ENCODE results near the gene ZNF330.

Gene ZNF330

DNA sequence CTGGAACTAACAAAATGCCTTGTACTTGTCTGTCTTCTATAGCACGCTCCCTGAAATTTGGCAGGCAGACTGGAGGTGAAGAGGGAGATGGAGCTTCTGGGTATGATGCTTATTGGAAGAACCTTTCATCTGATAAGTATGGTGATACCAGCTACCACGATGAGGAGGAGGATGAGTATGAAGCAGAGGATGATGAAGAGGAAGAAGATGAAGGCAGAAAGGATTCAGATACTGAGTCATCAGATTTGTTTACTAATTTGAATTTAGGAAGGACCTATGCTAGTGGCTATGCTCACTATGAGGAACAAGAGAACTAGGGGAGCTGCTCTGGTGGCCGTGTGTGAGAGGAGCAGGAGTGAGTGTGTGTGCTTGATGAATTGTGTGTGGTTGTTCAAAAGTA lies 13.0 kb downstream of the ZNF330 start:
- no peak for DNase-seq (ENCODE audit: low read depth)

DNA sequence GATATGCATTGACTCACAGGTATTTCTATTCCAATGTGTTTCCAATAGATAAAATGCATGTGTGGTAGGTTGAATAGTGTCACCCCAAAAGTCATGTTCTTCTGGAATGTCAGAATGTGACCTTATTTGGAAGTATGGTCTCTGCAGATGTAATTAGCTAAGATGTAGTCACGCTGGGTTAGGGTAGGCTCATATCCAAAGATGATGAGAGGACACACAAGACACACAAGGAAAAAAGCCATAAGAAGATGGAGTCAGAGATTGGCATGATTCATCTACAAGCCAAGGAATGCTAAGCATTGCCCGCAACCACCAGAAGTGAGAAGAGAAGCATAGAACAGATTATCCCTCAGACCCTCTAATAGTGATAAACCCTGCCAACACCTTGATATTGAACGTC lies 17.5 kb downstream of the ZNF330 start:
- no peak for DNase-seq (ENCODE audit: low read depth)

DNA sequence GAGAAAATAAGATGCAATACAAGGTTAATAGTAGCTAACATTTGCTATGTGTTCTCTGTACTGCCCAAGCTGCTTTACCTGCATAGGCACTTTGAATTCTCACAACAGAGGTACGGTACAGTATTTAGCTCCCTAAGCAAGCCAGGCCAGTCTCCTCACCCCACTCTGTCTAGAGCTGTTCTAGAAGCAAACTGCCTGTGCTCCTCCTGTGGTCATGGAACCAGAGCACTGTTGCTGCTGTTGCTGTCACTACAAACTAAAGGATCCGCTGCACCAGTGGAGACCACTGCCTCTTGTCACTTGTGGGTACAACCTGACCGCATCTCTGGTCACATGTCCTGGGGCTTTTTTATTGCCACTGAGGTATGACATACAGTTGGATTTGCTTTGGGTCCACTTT lies 19.6 kb downstream of the ZNF330 start:
- DNase-seq (ENCODE audit: low read depth) = no peak

DNA sequence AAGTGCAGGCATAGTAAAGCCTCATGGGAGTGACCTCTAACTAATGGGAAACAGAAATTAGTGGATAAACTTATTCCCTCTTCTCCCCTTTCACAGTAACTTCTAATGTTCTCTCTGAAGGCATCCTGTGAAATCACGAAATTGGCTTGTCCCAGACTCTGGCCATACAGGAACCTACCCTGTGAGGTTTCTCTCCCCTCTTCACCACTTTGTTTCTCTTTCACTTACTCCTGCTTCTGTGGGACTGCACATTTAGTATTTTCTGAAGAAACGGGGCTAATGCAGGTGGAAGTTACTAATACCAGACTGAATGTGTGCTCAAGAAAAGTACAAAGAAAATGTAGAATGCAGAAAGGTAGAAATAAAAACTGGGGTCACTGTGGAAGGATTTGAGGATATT lies 20.0 kb downstream of the ZNF330 start:
- DNase-seq (ENCODE audit: low read depth) = no peak

DNA sequence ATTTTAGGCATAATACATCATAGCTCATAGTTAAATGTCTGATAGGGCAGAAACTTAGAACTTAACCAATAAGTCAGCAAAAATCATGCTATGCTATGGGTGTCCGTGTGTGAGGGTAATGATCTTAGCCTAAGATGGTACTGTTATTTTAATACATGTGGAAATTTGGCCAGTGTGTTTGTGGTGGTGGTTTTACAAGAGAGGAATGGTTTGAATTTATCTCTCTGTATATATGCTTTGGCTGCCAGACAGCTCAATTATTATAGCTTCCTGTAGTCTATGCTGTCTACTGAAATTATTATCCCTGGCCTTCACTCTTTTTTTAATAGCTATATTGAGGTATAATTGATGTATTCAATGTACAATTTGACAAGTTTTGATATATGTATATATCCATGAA lies 21.3 kb downstream of the ZNF330 start:
- DNase-seq (ENCODE audit: low read depth) = no peak

DNA sequence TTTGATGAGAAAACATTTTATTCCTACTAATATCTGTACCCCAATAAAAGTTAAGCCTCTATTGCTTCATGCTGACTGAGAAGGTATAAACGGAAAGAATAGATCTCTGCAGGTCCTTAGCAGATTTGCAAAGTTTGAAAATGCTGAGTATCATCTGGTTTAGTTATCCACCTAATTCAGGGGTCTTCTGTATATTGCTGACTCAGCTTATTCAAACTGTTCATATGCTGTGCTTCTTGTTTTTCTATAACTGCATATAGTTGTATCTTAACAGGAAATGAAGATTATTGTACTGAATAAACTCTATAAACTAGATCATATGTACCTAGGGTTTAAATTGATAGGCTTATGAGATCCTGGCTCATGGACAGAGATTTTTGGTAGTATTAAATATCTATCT lies 23.7 kb downstream of the ZNF330 start:
- DNase-seq (ENCODE audit: low read depth) = no peak

DNA sequence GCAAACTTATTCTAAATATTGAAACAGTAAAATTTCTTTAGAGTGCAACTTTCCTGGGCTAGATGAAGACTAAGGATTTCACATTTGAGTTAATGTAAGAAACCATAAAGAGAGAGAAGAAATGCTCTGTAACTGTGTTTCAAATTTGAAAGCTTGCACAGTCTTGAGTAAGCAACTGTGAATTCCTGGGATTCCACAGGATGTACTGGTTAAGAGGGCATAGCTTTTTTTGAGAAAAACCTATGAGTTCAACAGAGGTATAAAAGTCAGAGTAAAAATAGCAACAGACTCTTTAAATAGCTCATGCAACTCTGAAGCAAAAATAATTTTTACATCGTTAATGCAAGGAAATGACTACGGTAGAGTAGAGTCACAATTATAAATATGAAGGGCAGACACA lies 25.5 kb downstream of the ZNF330 start:
- DNase-seq (ENCODE audit: low read depth) = no peak

DNA sequence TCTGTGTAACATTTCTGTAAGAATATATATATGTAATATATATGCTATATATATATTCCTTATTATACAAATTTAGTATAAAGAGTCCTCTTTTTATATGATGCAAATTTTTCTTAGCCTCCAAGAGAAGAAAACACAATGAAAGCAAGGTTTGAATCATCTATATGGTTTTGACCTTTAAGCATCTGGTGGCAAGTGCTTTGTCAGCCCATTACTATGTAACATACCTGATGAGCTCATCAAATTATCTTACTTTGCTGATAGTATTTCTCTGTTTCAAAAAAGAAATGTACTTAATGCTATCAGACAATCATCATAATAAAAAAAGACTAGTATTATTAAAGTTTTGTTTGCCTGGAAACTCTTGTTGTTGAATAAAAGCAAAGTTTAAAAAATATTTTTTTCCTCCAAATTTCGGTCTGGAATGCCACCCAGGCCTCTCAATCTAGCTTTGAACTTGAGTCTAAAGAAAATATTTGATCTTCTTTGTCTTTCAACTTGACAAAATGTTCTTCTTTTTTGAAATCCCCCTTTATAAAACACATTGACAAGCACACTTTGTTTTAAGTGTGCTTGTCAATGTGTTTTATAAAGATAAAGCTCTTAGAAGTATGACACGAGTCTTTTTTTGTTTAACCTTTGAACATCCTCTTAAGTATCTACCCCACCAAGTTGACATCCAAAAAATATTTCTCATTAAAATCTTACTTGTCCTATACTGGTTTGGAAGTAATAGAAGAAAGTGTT lies 26.2 kb downstream of the ZNF330 start:
- DNase-seq (ENCODE audit: low read depth) = no peak

DNA sequence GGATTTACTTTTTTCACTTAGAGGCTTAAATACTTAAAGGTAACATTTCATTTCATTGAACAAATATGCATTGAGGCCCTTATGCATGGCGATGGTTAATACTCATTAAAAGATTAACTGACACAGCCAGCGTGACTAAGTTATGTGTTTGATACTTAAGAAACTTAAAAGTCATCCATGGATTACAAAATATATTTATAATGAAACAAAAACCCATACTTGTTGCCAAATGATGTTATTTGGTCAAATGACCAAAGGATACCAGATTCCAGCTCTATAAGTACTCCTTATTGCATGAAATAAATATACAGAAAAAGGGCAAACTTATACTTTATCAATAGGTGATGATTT lies 26.7 kb downstream of the ZNF330 start:
- no peak for DNase-seq (ENCODE audit: low read depth)

DNA sequence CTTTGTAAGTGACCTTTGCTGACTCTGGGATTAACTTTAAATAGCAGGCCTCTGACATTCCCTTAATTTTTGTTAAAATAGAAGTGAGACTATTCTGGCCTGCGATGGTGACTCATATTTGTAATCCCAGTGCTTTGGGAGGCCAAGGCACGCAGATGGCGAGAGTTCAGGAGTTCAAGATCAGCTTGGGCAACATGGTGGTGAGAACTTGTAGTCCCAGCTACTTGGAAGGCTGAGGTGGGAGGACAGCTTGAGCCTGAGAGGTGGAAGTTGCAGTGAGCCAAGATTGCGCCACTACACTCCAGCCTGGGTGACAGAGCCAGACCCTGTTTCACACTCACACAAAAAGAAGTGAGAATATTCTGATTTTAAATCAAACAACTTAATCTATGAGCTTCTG lies 27.3 kb downstream of the ZNF330 start:
- DNase-seq (ENCODE audit: low read depth) = no peak

DNA sequence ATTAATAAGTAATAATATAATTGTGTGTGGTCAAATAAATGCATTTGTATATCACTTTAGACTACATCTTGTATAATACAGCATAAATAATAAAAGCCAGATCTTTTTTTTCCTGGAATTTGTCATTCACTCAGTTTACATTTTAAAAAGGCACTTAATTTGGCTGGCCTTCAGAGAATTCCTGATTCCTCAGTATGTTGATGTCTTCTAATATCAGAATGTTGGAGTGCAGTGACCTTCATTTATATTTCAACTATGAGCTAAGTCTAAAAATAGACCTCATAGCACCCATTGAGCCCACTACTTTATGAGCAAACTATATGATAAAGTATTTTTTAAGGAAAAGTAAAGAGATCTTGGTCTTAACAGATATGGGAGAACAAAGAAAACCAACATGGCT lies 27.8 kb downstream of the ZNF330 start:
- DNase-seq (ENCODE audit: low read depth) = no peak

DNA sequence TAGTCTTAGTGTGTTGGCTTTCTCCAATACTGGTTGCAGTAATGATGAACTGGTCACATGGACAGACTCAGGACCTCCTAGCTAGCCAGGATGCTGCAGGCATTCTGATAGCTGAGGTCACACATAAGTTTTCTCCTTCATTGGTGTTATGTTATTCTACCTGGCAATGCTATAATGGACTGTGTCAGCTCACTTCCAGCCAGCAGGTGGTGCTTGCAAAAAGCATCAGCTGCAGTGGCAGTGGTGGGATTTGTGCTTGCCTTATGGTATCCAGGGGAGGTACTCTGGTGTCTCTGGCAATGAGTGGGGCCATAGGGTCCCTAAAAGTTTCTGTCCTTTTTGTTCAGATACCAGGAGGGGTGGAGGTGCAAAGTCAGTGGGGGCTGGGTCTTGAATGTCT lies 33.6 kb downstream of the ZNF330 start:
- DNase-seq (ENCODE audit: low read depth) = no peak

DNA sequence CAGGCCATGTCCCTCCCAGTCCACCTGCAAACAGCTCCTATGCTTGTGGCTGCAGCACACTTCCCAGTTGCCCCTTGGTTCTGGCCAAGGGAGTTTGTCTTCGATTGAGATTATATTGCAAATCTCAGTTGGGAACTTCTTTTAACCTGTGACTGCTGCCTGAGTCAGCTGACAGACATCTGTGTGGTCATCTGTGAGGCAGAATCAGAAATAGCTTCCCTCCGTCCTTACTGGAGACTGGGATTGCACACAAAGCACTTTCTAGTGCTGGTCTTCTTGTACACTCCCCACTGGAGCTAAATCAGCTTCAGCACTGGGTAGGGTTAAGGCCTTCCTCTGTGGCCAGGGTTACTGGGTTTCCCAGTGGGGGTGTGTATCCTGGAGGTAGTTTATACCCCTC lies 34.3 kb downstream of the ZNF330 start:
- DNase-seq (ENCODE audit: low read depth) = no peak

DNA sequence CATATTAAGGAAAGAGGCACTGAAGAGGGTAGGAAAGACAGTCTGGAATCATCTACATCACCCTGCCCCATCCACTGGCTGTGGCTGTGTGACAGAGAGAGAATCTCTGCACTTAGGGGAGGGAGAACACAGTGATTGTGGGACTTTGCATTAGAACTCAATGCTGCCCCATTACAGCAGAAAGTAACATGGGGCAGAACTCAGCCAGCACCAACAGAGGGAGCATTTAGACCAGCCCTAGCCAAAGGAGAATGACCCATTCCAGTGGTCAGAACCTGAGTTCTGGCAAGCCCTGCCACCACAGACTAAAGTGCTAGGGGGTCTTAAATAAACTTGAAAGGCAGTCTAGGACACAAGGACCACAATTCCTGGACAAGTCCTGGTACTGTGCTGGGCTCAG lies 37.9 kb downstream of the ZNF330 start:
- DNase-seq (ENCODE audit: low read depth) = no peak

DNA sequence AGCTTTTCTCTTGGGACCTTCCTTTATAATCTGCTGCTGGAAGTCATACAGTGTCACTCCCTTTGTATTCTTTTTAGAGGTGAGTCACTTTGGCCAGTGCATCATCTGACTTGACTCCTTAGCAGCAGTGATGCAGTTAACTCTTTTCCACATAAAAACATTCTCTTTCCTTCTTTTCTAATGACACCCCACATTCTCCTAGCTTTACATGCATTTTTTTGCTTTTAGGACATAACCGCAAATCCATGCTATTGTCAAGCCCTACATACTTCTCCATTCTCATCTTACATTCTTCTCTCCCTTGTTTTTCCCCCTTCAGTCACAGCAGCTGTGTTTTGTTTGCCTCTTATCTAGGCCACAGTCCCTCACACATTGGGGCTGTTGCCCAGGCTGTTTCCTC lies 55.1 kb downstream of the ZNF330 start:
- DNase-seq (ENCODE audit: low read depth) = no peak

DNA sequence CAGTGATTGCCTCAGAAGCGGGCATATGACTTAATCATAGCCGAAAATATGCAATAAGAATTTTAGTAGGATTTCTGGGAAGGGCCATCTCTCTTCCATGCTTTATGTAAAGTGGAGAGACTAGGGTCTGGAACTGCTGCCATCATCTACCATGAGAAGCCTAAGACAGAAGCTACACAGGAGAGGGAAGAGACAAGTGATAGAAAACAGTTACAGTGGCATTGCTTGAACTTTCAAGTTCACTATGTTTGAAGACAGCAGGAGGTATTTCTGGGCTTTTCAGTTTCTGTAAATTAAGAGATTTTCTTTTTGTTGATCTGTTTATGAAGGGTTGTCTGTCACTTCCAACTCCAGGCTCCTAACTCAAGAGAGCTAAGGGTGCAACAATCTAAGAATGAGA lies 62.5 kb downstream of the ZNF330 start:
- no peak for DNase-seq (ENCODE audit: low read depth)

DNA sequence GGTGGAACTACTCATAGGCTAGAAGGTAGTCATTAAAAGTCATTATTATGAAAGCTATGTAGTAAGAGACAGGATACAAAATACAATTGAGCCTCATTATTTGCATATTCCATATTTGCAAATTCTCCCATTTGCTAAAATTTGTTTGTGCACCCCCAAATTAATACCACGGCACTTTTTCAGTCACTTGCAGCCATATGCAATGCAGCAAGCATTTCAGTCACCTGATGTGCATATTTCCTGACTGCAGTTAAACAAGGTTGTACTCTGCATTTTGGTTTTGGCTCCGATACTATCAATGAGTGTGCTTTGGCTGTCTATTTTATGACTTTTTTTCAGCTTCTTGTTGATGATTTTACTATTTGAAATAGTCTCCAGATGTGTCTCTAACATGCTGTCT lies 62.9 kb downstream of the ZNF330 start:
- DNase-seq (ENCODE audit: low read depth) = no peak
